ENCODE measurements around the gene FHAD1. TPM values are rescaled to one million over a fixed set of nuclear protein-coding genes. Genes with fewer than 3 reads are reported as not detected.

FHAD1 gene
- total RNA-seq, 1 experiment from 2014 or later: 3.5 TPM

- peak within 1 kb of the TSS; percentile 87 to 94 for H3K4me3 ChIP-seq (replicated peaks in 1 of 2; ENCODE audit: low read depth in 1 of 2, low read length in 2 of 2)
- ChIA-PET RAD21 (ENCODE audit: low non-redundant PET in 1 of 2, low total read pairs in 2 of 2, uncharacterized antibody in 2 of 2, unreplicated experiment in 2 of 2) (no interaction called here), CTCF (interaction anchor here (1.0 kb wide), 1 partner anchor 22 kb away, joined by 3 read pairs; no protein-coding TSS in a partner anchor), POLR2A (no interaction called here)
- no peaks in the 10 kb centered on the region for H3K9me2 ChIP-seq (ENCODE audit: insufficient read depth)
- H3K4me2 ChIP-seq (ENCODE audit: low read length): peak within 1 kb of the TSS; percentile 98
- H3K79me2 ChIP-seq (ENCODE audit: insufficient read depth, low read length): peaks cover 49% of the 10 kb centered on the region
- intact Hi-C loops (cut with micrococcal nuclease): no loop called here
- peak within 1 kb of the TSS; percentile 93 for H3K9ac ChIP-seq (ENCODE audit: low read length)
- BruUV-seq (replicated peaks): no TSS peak
- H3K4me1 ChIP-seq (ENCODE audit: control insufficient read depth in 1 of 2, insufficient read depth in 2 of 2, low read length in 2 of 2): peaks cover 3 to 53% of the 10 kb centered on the region in 2 experiments; a peak in 3 of 4 replicates
- H2AFZ ChIP-seq (ENCODE audit: low read depth, low read length, poor library complexity, severe bottlenecking): no peak within 1 kb of the TSS
- DNase-seq (ENCODE audit: low read depth, low spot score) (no peak), ATAC-seq (peak; percentile 96)
- H3K27me3 ChIP-seq (ENCODE audit: insufficient read depth, low read length): no peaks in the 10 kb centered on the region
- H3K9me3 ChIP-seq (ENCODE audit: control insufficient read depth in 1 of 2, insufficient read depth in 1 of 2, low read depth in 1 of 2, low read length in 2 of 2): no peaks in the 10 kb centered on the region
- no peaks in the 10 kb centered on the region for H4K20me1 ChIP-seq (ENCODE audit: insufficient read depth)
- H3K36me3 ChIP-seq (ENCODE audit: control insufficient read depth in 1 of 2, insufficient read depth in 2 of 2, low read length in 2 of 2): peaks cover 0 to 13% of the 10 kb centered on the region in 2 experiments; a peak in 1 of 4 replicates
- H3K27ac ChIP-seq (ENCODE audit: low read depth, low read length): peak within 1 kb of the TSS; percentile 66; the same call in 1 of the 2 replicates
- TF ChIP-seq CTCF (IDR thresholded peaks at IDR 0.05 in 2 of 3, conservative IDR thresholded peaks at IDR 0.05 in 1 of 3; ENCODE audit: borderline replicate concordance in 1 of 3, insufficient read depth in 1 of 3, low read depth in 2 of 3, low read length in 2 of 3) (no peak), POLR2A (IDR thresholded peaks at IDR 0.05; ENCODE audit: borderline replicate concordance, extremely low read depth, insufficient read depth, insufficient read length) (peak; percentile 68), ZNF274 (IDR thresholded peaks at IDR 0.05; ENCODE audit: low read depth, low read length) (no peak), EGR1 (IDR thresholded peaks at IDR 0.05; ENCODE audit: low read depth) (no peak; the same call in none of the 2 replicates), ELF1 (IDR thresholded peaks at IDR 0.05; ENCODE audit: borderline replicate concordance, low read depth) (no peak), RAD21 (IDR thresholded peaks at IDR 0.05; ENCODE audit: low read depth) (no peak), JUND (IDR thresholded peaks at IDR 0.05) (no peak), TCF7L2 (IDR thresholded peaks at IDR 0.05; ENCODE audit: borderline replicate concordance, extremely low read depth, insufficient read depth, insufficient read length) (no peak), SIN3A (IDR thresholded peaks at IDR 0.05; ENCODE audit: low read depth) (no peak; the same call in none of the 2 replicates), SP1 (IDR thresholded peaks at IDR 0.05; ENCODE audit: low read depth) (no peak), SRF (IDR thresholded peaks at IDR 0.05; ENCODE audit: low read depth) (no peak), YY1 (IDR thresholded peaks at IDR 0.05; ENCODE audit: extremely low read depth, insufficient replicate concordance, low read depth, low read length) (peak; percentile 44), ZFX (IDR thresholded peaks at IDR 0.05) (peak; percentile 69; the same call in 1 of the 2 replicates), CEBPB (IDR thresholded peaks at IDR 0.05; ENCODE audit: low read depth) (no peak), CBX3 (IDR thresholded peaks at IDR 0.05; ENCODE audit: low read depth) (no peak), EZH2 (IDR thresholded peaks at IDR 0.05) (no peak), POLR2AphosphoS5 (IDR thresholded peaks at IDR 0.05; ENCODE audit: low read depth, low read length) (peak; percentile 94), FOSL1 (IDR thresholded peaks at IDR 0.05; ENCODE audit: low read depth) (no peak), EZH2phosphoT487 (IDR thresholded peaks at IDR 0.05; ENCODE audit: borderline replicate concordance) (no peak), MAX (IDR thresholded peaks at IDR 0.05) (peak; percentile 57; the same call in 1 of the 2 replicates), ZBTB33 (IDR thresholded peaks at IDR 0.05; ENCODE audit: extremely low read depth, insufficient replicate concordance, low read length) (peak; percentile 43)
Observed at GRCh38 chr1:15409388-15410222, 162.6 kb downstream of the FHAD1 start, which contains the start of gene EFHD2. EFHD2 (plus strand) TSS chr1:15409888; CDS start chr1:15409972, 84 bp downstream.

All from HCT116 (cell line).